ENCODE results near the gene AHCTF1.

The AHCTF1 gene

DNA sequence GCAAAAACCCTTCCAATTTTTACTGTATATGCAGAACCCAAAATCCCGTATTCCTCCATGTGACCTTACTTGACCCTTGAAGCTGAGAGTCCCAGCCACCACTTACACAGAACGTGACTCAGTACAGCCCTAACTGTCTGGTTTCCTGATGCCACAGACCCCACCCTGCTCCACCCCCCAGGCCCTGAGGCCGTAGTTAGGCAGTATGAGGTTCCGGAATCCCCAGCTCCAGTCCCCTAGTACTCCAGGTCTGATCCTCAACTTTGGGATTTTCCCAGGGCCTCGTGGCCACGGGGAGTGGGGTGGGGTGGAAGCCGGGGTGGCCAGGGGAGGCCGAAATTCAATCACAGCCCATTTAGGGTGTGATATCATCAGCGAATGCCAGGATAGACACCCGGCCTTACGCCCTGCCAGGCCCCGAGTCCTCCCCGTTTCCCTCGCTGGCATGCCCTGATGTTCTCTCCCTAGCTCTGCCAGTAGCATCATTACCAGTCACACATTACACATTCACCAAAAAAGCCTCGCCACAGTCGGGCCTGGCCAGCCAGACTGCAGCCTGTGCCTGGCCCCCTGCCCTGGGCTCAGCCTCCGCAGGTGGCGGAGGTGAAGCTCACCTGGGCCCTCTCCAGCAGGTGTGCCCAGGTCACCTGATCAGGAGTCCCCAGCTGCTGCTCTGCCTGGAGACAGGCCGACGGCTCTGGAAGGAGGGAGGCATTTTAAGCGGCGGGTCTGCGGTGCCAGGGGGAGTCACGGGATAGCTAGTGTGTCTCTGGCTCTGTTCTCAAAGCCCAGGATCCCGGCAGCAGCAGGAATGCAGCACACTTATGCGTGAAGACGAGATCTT, 136.7 kb downstream of the AHCTF1 start:
- DNase-seq (ENCODE audit: insufficient read length, low spot score): no peak
- no peak for FAIRE-seq
- no peak for TF ChIP-seq TAF1 (IDR thresholded peaks at IDR 0.05; ENCODE audit: low read depth, low read length)
- TF ChIP-seq PAX5 (IDR thresholded peaks at IDR 0.05; ENCODE audit: insufficient read depth, low read length, severe bottlenecking): no peak
- TF ChIP-seq POLR2A (IDR thresholded peaks at IDR 0.05; ENCODE audit: low read depth, low read length): no peak

DNA sequence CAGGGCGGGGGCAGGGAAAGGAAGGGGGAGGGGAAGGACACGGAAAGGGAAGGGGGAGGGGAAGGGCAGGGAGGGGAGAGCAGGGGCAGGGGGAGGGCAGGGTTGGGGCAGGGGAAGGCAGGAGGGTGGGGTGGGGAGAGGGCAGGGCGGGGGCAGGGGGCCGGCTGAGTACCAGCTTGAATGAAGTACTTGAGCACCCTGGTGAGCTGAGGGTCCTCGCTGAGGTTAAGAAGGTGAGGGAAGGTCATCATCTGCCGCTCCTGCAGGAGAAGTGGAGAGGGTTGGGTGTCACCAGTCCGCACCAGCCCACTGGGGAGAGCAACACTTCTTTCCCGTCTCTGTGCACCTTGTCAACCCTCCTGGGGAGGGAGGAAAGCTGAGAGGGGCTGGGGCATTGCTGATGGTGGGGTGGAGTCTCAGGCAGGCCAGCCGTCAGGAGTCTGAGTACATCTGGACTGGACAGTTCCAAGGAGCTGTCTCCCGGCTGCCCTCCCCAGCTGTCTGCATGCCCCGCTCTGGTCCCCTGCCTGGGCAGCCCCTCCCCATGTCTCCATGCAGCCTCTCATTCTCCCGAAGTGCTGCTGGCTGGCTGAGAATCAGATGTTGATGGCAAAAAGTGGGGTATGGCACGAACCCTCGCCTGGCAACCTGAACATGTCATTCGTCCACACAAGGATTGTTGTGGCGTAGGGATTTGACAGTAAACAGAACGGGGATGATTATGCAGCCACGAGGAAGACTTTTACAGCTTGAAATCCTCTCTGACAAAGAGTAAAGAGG, 137.5 kb downstream of the AHCTF1 start:
- DNase-seq (ENCODE audit: insufficient read length, low spot score) (no peak), FAIRE-seq (no peak)

DNA sequence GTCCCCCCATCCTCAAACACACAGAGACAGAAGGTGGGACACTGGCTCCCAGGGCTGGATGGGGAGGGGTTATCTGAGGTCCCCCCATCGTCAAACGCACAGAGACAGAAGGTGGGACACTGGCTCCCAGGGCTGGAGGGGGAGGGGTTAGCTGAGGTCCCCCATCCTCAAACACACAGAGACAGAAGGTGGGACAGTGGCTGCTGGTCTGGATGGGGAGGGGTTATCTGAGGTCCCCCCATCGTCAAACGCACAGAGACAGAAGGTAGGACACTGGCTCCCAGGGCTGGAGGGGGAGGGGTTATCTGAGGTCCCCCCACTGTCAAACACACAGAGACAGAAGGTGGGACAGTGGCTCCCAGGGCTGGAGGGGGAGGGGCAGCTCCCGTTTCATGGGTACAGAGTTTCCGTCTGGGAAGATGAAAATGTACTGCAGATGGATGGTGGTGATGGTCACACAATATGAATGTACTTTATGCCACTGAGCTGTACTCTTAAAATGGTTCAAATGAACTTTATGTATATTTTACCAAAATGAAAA, 138.3 kb downstream of the AHCTF1 start:
- TF ChIP-seq POLR2A (IDR thresholded peaks at IDR 0.05; ENCODE audit: low read depth, low read length) (no peak), SPI1 (IDR thresholded peaks at IDR 0.05; ENCODE audit: low read depth, low read length) (no peak), POU2F2 (IDR thresholded peaks at IDR 0.05; ENCODE audit: low read depth, low read length) (no peak), PAX5 (IDR thresholded peaks at IDR 0.05; ENCODE audit: insufficient read depth, low read length, severe bottlenecking) (no peak), POLR2AphosphoS5 (IDR thresholded peaks at IDR 0.05; ENCODE audit: low read depth, low read length) (no peak), TAF1 (IDR thresholded peaks at IDR 0.05; ENCODE audit: low read depth, low read length) (no peak)

More for the DNA sequence above, 137.5 kb downstream of the AHCTF1 start:
- TF ChIP-seq SPI1 (IDR thresholded peaks at IDR 0.05; ENCODE audit: low read depth, low read length): no peak

DNA sequence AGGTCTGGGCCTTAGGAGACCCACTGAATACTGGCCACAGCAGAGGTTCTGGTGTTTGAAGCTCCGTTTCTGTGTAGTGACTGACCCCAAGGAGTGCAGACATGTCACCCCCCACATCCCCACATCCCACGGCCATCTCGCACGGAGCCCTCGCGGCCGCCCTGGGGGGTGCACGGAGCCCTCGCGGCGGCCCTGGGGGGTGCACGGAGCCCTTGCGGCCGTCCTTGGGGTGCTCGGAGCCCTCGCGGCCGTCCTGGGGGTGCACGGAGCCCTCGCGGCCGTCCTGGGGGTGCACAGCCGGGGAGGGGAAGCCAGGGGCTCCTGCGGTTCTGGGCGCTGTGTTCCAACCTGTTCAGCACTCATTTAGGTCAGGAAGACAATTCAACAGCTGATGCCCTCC, 139.1 kb downstream of the AHCTF1 start:
- FAIRE-seq (no peak), DNase-seq (ENCODE audit: insufficient read length, low spot score) (no peak)
- no peak for TF ChIP-seq TAF1 (IDR thresholded peaks at IDR 0.05; ENCODE audit: low read depth, low read length)
- no peak for TF ChIP-seq POLR2AphosphoS5 (IDR thresholded peaks at IDR 0.05; ENCODE audit: low read depth, low read length)
- TF ChIP-seq SPI1 (IDR thresholded peaks at IDR 0.05; ENCODE audit: low read depth, low read length): no peak
- no peak for TF ChIP-seq POLR2A (IDR thresholded peaks at IDR 0.05; ENCODE audit: low read depth, low read length)
- no peak for TF ChIP-seq POU2F2 (IDR thresholded peaks at IDR 0.05; ENCODE audit: low read depth, low read length)
- TF ChIP-seq PAX5 (IDR thresholded peaks at IDR 0.05; ENCODE audit: insufficient read depth, low read length, severe bottlenecking): no peak

More for the DNA sequence above, 138.3 kb downstream of the AHCTF1 start:
- DNase-seq (ENCODE audit: insufficient read length, low spot score) (no peak), FAIRE-seq (no peak)

DNA sequence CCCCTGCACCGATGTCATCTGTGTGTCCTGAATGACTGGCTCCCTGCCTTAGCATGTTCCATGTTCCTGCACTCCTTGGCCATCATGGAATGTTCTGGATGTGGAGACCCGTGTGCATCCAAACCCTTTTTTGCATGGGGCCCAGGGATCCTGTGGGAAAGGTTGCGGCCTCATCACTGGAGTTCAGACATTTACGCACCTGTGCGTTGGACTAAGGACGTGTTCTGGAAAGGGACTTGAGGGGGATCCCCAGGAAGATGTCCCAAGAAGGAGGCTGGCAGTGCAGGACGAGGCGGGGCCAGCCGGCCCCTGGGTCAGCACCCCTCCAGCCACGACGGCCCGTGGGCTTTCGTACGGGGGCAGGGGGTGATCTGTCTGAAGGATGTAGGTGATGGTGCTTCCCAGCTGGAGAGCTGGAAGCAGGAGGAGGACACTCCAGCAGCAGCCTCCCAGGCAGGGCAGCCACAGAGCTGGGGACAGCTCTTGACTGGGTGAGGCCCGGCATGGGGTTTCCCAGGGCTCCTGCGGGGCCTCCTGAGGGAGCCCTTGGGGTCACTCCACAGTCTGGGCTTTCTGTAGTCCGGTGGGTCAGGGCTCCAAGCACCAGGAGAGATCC, 140.3 kb downstream of the AHCTF1 start:
- no peak for TF ChIP-seq POU2F2 (IDR thresholded peaks at IDR 0.05; ENCODE audit: low read depth, low read length)
- no peak for TF ChIP-seq TAF1 (IDR thresholded peaks at IDR 0.05; ENCODE audit: low read depth, low read length)
- no peak for TF ChIP-seq POLR2AphosphoS5 (IDR thresholded peaks at IDR 0.05; ENCODE audit: low read depth, low read length)
- no peak for TF ChIP-seq SPI1 (IDR thresholded peaks at IDR 0.05; ENCODE audit: low read depth, low read length)
- TF ChIP-seq PAX5 (IDR thresholded peaks at IDR 0.05; ENCODE audit: insufficient read depth, low read length, severe bottlenecking): no peak
- no peak for TF ChIP-seq POLR2A (IDR thresholded peaks at IDR 0.05; ENCODE audit: low read depth, low read length)
- DNase-seq (ENCODE audit: insufficient read length, low spot score): no peak

DNA sequence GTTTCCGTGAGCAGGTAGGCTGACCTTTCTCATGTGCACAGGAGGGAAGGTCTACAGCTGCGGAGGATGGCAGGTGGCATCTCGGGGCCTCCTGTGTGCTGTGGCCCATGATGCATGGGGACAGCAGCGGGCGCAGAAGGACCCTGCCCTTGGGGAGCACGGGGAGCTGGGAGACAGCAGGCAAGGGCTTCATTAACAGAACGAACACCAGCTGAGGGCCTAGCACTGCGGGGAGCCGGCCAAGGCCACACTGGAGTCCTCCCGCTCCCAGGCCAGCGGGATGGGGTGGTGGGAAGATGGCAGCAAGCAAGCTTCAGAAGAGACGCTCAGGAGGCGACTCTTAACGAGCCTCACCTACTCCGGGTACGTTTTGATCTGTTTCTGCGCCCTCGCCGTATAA, 140.9 kb downstream of the AHCTF1 start:
- FAIRE-seq (no peak), DNase-seq (ENCODE audit: insufficient read length, low spot score) (no peak)
- TF ChIP-seq PAX5 (IDR thresholded peaks at IDR 0.05; ENCODE audit: insufficient read depth, low read length, severe bottlenecking): no peak
- no peak for TF ChIP-seq POLR2A (IDR thresholded peaks at IDR 0.05; ENCODE audit: low read depth, low read length)
- no peak for TF ChIP-seq POLR2AphosphoS5 (IDR thresholded peaks at IDR 0.05; ENCODE audit: low read depth, low read length)

More for the DNA sequence above, 140.3 kb downstream of the AHCTF1 start:
- FAIRE-seq: no peak

DNA sequence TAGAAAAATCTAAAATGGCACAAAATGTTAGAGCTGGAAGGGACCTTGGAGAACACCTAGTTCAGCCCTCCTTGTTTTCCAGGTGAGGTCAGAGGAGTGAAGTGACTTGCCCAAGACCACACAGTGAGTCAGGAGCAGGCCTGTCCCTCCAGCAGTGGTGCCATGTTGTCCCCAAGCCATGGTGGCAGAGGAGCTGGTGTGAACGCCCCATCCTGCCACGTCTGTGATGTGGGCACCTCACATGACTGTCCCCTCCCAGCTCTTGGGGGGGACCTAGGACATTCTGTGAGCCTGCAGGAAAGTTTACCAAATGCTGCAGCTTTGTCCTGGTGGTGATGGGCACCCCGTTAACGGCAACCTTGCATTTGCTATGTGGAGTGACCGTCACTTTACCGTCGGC, 141.4 kb downstream of the AHCTF1 start:
- FAIRE-seq (no peak), DNase-seq (ENCODE audit: insufficient read length, low spot score) (no peak)
- no peak for TF ChIP-seq PAX5 (IDR thresholded peaks at IDR 0.05; ENCODE audit: insufficient read depth, low read length, severe bottlenecking)
- TF ChIP-seq TAF1 (IDR thresholded peaks at IDR 0.05; ENCODE audit: low read depth, low read length): no peak
- TF ChIP-seq POLR2AphosphoS5 (IDR thresholded peaks at IDR 0.05; ENCODE audit: low read depth, low read length): no peak
- no peak for TF ChIP-seq POU2F2 (IDR thresholded peaks at IDR 0.05; ENCODE audit: low read depth, low read length)
- TF ChIP-seq SPI1 (IDR thresholded peaks at IDR 0.05; ENCODE audit: low read depth, low read length): no peak
- no peak for TF ChIP-seq POLR2A (IDR thresholded peaks at IDR 0.05; ENCODE audit: low read depth, low read length)

DNA sequence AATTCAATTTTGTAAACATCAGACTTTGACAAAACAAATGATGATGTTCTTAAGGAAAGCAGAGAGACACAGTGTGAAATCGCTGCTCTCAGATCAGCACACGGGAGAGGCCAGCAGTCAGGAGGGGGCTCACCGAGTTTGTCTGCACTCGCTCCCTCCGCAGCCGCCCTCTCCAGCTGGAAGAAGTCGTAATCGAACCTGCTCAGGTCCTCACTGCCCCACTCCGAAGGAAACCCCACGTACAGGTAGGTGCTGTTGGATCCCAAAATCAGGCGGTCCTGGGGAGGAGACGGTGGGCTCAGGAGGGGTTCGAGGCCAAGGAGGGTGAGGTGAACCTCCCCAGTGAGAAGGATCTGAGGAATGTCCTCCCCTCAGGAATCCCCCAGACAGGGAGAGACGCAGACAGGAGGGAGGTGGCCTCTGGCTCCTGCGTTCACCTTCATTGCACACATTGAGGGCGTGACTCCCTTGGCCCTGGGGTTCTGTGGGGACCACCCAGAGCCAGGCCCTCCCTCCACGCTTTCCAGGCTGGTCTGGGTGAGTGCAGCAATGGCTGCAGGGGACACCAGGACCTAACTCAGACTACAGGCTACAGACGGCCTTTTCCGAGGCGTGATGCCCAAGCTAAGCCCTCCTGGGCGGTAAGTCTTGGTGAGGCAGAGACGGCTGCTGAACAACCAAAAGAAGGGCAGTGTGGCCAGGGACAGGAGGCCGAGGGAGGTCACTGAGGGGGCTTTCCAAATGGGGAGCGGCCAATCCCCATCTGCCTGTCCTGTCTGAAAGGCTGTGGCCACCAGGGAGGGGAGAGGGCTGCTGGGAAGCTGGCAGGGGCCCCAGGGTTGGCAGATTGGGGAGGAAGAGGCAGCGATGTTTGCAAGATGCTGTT, 142.1 kb downstream of the AHCTF1 start:
- peak; percentile 9 for FAIRE-seq
- TF ChIP-seq POLR2AphosphoS5 (IDR thresholded peaks at IDR 0.05; ENCODE audit: low read depth, low read length): no peak
- no peak for TF ChIP-seq PAX5 (IDR thresholded peaks at IDR 0.05; ENCODE audit: insufficient read depth, low read length, severe bottlenecking)
- TF ChIP-seq POU2F2 (IDR thresholded peaks at IDR 0.05; ENCODE audit: low read depth, low read length): no peak
- TF ChIP-seq SPI1 (IDR thresholded peaks at IDR 0.05; ENCODE audit: low read depth, low read length): no peak
- no peak for TF ChIP-seq POLR2A (IDR thresholded peaks at IDR 0.05; ENCODE audit: low read depth, low read length)
- no peak for TF ChIP-seq TAF1 (IDR thresholded peaks at IDR 0.05; ENCODE audit: low read depth, low read length)
- DNase-seq (ENCODE audit: insufficient read length, low spot score): no peak

Measured in GM12891 (cell line).